H9 (cell line): ENCODE measurements around the gene FREY1. TPM values are rescaled to one million over a fixed set of nuclear protein-coding genes. Genes with fewer than 3 reads are reported as not detected.

Source experiments
- DNase-seq: peaks from one replicate; pipeline ENCODE4 v3.0.0-alpha.2; 2017
- H2AFZ ChIP-seq: one replicate; pipeline ENCODE4 v1.6.1; 2013; ENCODE audit warnings: mild to moderate bottlenecking, low read length, control low read depth, moderate library complexity
- H2AK5ac ChIP-seq: 2 replicates; pipeline ENCODE4 v1.6.1; 2013; ENCODE audit warnings: low read length, control low read depth, mixed read lengths; ENCODE audit not compliant: insufficient read length
- H2BK120ac ChIP-seq: one replicate; pipeline ENCODE4 v1.6.1; 2013; ENCODE audit warnings: low read depth, mild to moderate bottlenecking, low read length, control low read depth, inconsistent platforms; ENCODE audit not compliant: poor library complexity, severe bottlenecking
- H2BK12ac ChIP-seq: 2 replicates; pipeline ENCODE4 v1.6.1; 2013; ENCODE audit warnings: low read length, control low read depth, mixed read lengths, low read depth; ENCODE audit not compliant: insufficient read length
- H2BK15ac ChIP-seq: 2 replicates; pipeline ENCODE4 v1.6.1; 2013; ENCODE audit warnings: low read depth, low read length, control low read depth
- H2BK20ac ChIP-seq: one replicate; pipeline ENCODE4 v1.6.1; 2013; ENCODE audit warnings: low read depth, mild to moderate bottlenecking, low read length, control low read depth, inconsistent platforms; ENCODE audit not compliant: poor library complexity, severe bottlenecking
- H2BK5ac ChIP-seq: 2 replicates; pipeline ENCODE4 v1.6.1; 2013; ENCODE audit warnings: low read length, control low read depth, mixed read lengths; ENCODE audit not compliant: insufficient read length
- H3K14ac ChIP-seq: 2 replicates; pipeline ENCODE4 v1.6.1; 2013; ENCODE audit warnings: low read length, control low read depth; ENCODE audit not compliant: insufficient read depth
- H3K18ac ChIP-seq: 2 replicates; pipeline ENCODE4 v1.6.1; 2013; ENCODE audit warnings: low read depth, mild to moderate bottlenecking, mixed read lengths, low read length, control low read depth; ENCODE audit not compliant: insufficient read length
- H3K23ac ChIP-seq: 2 replicates; pipeline ENCODE4 v1.6.1; 2013; ENCODE audit warnings: low read length, control low read depth, mixed read lengths, low read depth; ENCODE audit not compliant: insufficient read length
- H3K23me2 ChIP-seq: 2 replicates; pipeline ENCODE4 v1.6.1; 2013; ENCODE audit warnings: low read depth, mild to moderate bottlenecking, mixed read lengths, low read length, control low read depth; ENCODE audit not compliant: insufficient read length, poor library complexity, severe bottlenecking
- H3K27ac ChIP-seq: 2 replicates; pipeline ENCODE4 v1.5.1; 2013; ENCODE audit warnings: low read length, control low read depth, mixed read lengths, low read depth; ENCODE audit not compliant: insufficient read length
- H3K27me3 ChIP-seq: 2 replicates; pipeline ENCODE4 v1.6.1; 2013; ENCODE audit warnings: low read length, control low read depth, inconsistent platforms; ENCODE audit not compliant: insufficient read depth
- H3K4ac ChIP-seq: 2 replicates; pipeline ENCODE4 v1.6.1; 2013; ENCODE audit warnings: low read depth, mild to moderate bottlenecking, control low read depth, inconsistent platforms, low read length, moderate library complexity
- H3K4me1 ChIP-seq: 2 replicates; pipeline ENCODE4 v1.6.1; 2013; ENCODE audit warnings: low read length, control low read depth, inconsistent platforms; ENCODE audit not compliant: insufficient read depth
- H3K4me2 ChIP-seq: 2 replicates; pipeline ENCODE4 v1.6.1; 2013; ENCODE audit warnings: low read length, control low read depth, mixed read lengths; ENCODE audit not compliant: insufficient read length, insufficient read depth
- H3K56ac ChIP-seq: 2 replicates; pipeline ENCODE4 v1.6.1; 2013; ENCODE audit warnings: low read depth, mild to moderate bottlenecking, mixed read lengths, low read length, control low read depth; ENCODE audit not compliant: insufficient read length
- H3K79me1 ChIP-seq: 2 replicates; pipeline ENCODE4 v1.6.1; 2013; ENCODE audit warnings: low read depth, mild to moderate bottlenecking, moderate library complexity, low read length, control low read depth, inconsistent platforms; ENCODE audit not compliant: insufficient read depth, poor library complexity, severe bottlenecking
- H3K79me2 ChIP-seq: 2 replicates; pipeline ENCODE4 v1.6.1; 2013; ENCODE audit warnings: low read length, control low read depth, inconsistent platforms; ENCODE audit not compliant: insufficient read depth
- H3K9ac ChIP-seq: 2 replicates; pipeline ENCODE4 v1.6.1; 2013; ENCODE audit warnings: low read length, control low read depth, mixed read lengths; ENCODE audit not compliant: insufficient read length; ENCODE audit errors: extremely low read depth
- H3K9me3 ChIP-seq: one replicate; pipeline ENCODE4 v1.6.1; 2013; ENCODE audit warnings: low read depth, low read length, inconsistent platforms; ENCODE audit not compliant: control insufficient read depth
- H3T11ph ChIP-seq: one replicate; pipeline ENCODE4 v1.6.1; 2013; ENCODE audit warnings: mild to moderate bottlenecking, low read length, control low read depth, inconsistent platforms
- H4K20me1 ChIP-seq: one replicate; pipeline ENCODE4 v1.6.1; 2013; ENCODE audit not compliant: control insufficient read depth, insufficient read length, insufficient read depth
- H4K5ac ChIP-seq: 2 replicates; pipeline ENCODE4 v1.6.1; 2013; ENCODE audit warnings: low read depth, mild to moderate bottlenecking, mixed read lengths, low read length, control low read depth; ENCODE audit not compliant: insufficient read length
- H4K8ac ChIP-seq: replicated peaks from 2 replicates; pipeline ENCODE4 v1.6.1; 2013; ENCODE audit warnings: low read length, control low read depth, mixed read lengths, low read depth; ENCODE audit not compliant: insufficient read length
- H4K91ac ChIP-seq: 2 replicates; pipeline ENCODE4 v1.6.1; 2013; ENCODE audit warnings: low read depth, mild to moderate bottlenecking, moderate library complexity, mixed read lengths, low read length, control low read depth; ENCODE audit not compliant: insufficient read length
- H3K27ac Mint-ChIP-seq, 3 experiments: 2 replicates in 2 of 3; 3 replicates in 1 of 3; pipeline ENCODE4 v1.8.0; 2020 to 2021; ENCODE audit warnings: mixed read lengths in 3 of 3, mild to moderate bottlenecking in 1 of 3, moderate library complexity in 1 of 3
- H3K27me3 Mint-ChIP-seq: 2 replicates; pipeline ENCODE4 v1.8.0; 2021; ENCODE audit warnings: low read depth, mild to moderate bottlenecking, moderate library complexity, mixed read lengths
- H3K36me3 Mint-ChIP-seq, 3 experiments: 2 replicates in 2 of 3; 3 replicates in 1 of 3; pipeline ENCODE4 v1.8.0; 2020 to 2021; ENCODE audit warnings: low read depth in 3 of 3, mixed read lengths in 3 of 3; ENCODE audit not compliant: insufficient read depth in 1 of 3
- H3K4me1 Mint-ChIP-seq, 2 experiments: 2 replicates each; pipeline ENCODE4 v1.8.0; 2020; ENCODE audit warnings: mixed read lengths in 2 of 2
- H3K4me3 Mint-ChIP-seq, 2 experiments: 2 replicates in 1 of 2; 3 replicates in 1 of 2; pipeline ENCODE4 v1.8.0; 2020 to 2021; ENCODE audit warnings: mild to moderate bottlenecking in 2 of 2, mixed read lengths in 2 of 2, moderate library complexity in 1 of 2
- H3K9me3 Mint-ChIP-seq, 2 experiments: 2 replicates in 1 of 2; 3 replicates in 1 of 2; pipeline ENCODE4 v1.8.0; 2020; ENCODE audit warnings: mild to moderate bottlenecking in 2 of 2, mixed read lengths in 2 of 2, moderate library complexity in 1 of 2
- CTCF ChIP-seq: fragments of 200-600 bp; sonication (generic); conservative IDR thresholded peaks from 3 replicates; pipeline ENCODE4 v1.8.0; 2021; ENCODE audit warnings: antibody characterized with exemption, mild to moderate bottlenecking
- WGBS: extraction: QIAGEN DNeasy Blood & Tissue Kit; methylation state at CpG from one replicate; pipeline ENCODE4 v1.1.7; 2013; ENCODE audit warnings: missing lambda C conversion rate, low lambda C conversion rate, mixed read lengths; ENCODE audit not compliant: insufficient read length; ENCODE audit errors: extremely low coverage; 5-methylcytosine and 5-hydroxymethylcytosine counted together
- total RNA-seq: library from RNA; stranded (reverse); gene quantifications from 2 replicates; pipeline ENCODE4 v1.2.1, GENCODE V29; 2021

The FREY1 gene
- total RNA-seq, 1 experiment from 2014 or later = 2.1 TPM

DNA sequence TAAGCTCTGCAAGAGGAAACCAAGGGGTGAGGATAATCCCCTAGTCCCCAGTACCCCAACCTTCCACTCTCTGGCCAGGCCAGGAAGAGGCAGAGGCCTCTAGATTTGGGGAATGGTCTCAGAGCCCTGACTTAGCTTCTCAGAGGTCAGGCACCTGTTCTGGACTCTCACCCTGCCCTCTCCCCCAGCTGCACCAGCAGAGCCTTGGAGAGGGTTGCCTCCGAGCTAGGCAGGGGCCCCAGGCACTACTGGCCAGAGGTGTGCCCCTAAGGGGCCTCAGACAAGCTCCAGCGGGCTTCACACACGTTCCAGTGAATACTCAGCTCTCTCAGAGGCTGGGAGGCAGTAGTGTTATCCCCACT is 8.0 kb downstream of the FREY1 start:
- no peak overlapping the region for H3K9ac ChIP-seq
- peak overlapping the region; percentile 58 for H3K18ac ChIP-seq
- no peak overlapping the region for H2BK20ac ChIP-seq
- Mint-ChIP-seq H3K4me3 (peak overlapping the region; percentile 64 to 78), H3K27me3 (peaks cover 6% of the 10 kb centered on the region), H3K27ac (peak overlapping the region in 2 of 3 experiments; percentile 63 to 88; a peak in 2 of 7 replicates), H3K4me1 (peaks cover 15 to 32% of the 10 kb centered on the region in 2 experiments), H3K9me3 (no peaks in the 10 kb centered on the region), H3K36me3 (peaks cover 0 to 27% (median 17%) of the 10 kb centered on the region in 3 experiments; a peak in 6 of 7 replicates)
- H4K8ac ChIP-seq = no peak overlapping the region
- H2BK15ac ChIP-seq = no peak overlapping the region
- no peak overlapping the region for H3K27ac ChIP-seq
- no peak overlapping the region for H2BK12ac ChIP-seq
- no peak overlapping the region for H2AFZ ChIP-seq
- no peak overlapping the region for H2BK120ac ChIP-seq
- no peak overlapping the region for H4K91ac ChIP-seq
- H3K4me2 ChIP-seq = peak overlapping the region; percentile 41
- H3K9me3 ChIP-seq = no peaks in the 10 kb centered on the region
- H3T11ph ChIP-seq = no peak overlapping the region
- H3K4me1 ChIP-seq = no peaks in the 10 kb centered on the region
- TF ChIP-seq CTCF = no peak
- no peaks in the 10 kb centered on the region for H3K79me2 ChIP-seq
- no peak overlapping the region for H4K5ac ChIP-seq
- H3K4ac ChIP-seq = no peak overlapping the region
- no peak overlapping the region for H2AK5ac ChIP-seq
- WGBS = no CpG with 5 or more reads among the region's 3 CpGs
- no peak overlapping the region for H3K23ac ChIP-seq
- H3K14ac ChIP-seq = peak overlapping the region; percentile 21; the same call in 1 of the 2 replicates
- H3K79me1 ChIP-seq = no peaks in the 10 kb centered on the region
- no peak overlapping the region for H3K56ac ChIP-seq
- peaks cover 10% of the 10 kb centered on the region for H3K23me2 ChIP-seq
- H4K20me1 ChIP-seq = no peaks in the 10 kb centered on the region
- DNase-seq = no peak
- H3K27me3 ChIP-seq = no peaks in the 10 kb centered on the region; the same call in 1 of the 2 replicates
- H2BK5ac ChIP-seq = no peak overlapping the region
